DMS153 (cell line): Measurements from ENCODE around the gene TTC38.

Source experiments
- DNase-seq: peaks from one replicate; lab custom pipeline; 2025; lab: John Stamatoyannopoulos, UW

The TTC38 gene

DNA sequence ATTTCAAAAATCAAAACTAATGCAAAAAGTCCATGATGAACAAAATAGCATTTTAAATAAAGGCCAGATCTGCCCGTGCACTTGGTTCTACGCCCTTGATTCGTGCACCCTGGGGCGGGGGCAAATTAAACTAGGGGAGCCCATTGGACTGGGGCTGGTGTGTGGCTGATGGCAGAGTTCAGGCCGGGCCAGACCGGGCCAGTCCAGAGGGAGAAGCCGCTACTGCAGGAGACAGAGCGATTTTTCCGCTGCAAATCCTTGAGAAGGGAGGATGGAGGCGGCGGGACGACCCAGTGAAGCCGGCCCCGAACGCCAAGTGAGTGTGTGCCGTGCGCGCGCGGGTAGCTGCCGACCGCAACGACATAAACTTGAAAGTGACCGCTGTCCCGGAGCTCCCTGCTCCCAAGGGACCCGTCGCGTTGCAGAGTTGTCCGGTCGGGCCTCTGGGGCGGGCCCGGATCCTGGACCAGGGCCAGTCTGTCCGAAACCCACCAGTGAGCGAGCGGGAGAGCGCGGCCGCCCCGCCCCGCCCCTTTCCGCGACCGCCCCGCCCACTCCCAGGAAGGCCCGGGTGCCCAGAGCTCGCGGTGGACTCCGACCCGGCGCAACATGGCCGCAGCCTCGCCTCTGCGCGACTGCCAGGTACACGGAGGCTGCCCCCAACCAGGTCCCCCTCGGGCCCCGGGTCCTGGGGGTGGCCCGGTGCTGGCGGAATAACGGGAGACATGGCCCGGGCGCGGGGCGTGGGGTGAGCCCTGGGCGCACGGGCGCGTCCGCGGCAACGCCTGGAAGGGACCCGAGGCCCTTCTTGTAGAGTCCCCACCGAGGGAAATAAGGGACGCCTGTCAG lies at the start of gene TTC38:
Gene TTC38, plus strand, starts transcription at position 578 of the 849 bp plus-strand sequence. Its CDS starts 32 bp downstream, at position 610.
- DNase-seq = peak; percentile 27

DNA sequence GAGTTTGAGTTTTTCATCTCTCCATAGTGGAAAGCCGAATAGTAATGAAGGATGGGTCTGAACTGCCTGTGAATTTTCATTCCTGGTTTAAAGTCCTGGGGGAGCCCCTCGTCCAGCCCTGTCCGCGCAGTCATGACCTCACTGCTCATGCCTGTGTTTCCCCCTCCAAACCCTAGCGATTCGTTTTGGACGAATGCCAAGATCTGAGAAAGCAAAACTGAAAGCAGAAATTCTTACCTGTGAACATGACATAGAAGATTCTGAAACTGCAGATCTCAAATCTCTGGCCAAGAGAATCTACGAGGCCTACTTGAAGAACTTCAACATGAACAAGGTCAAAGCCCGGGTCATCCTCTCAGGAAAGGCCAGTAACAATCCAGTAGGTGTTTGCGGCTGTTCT lies 48.2 kb upstream of the TTC38 start:
- DNase-seq = no peak

GRCh38 chr22:46220921-46221320 lies 46.9 kb upstream of the TTC38 start:
- no peak for DNase-seq

GRCh38 chr22:46224044-46224897 lies 43.5 kb upstream of the TTC38 start:
- DNase-seq = no peak

DNA sequence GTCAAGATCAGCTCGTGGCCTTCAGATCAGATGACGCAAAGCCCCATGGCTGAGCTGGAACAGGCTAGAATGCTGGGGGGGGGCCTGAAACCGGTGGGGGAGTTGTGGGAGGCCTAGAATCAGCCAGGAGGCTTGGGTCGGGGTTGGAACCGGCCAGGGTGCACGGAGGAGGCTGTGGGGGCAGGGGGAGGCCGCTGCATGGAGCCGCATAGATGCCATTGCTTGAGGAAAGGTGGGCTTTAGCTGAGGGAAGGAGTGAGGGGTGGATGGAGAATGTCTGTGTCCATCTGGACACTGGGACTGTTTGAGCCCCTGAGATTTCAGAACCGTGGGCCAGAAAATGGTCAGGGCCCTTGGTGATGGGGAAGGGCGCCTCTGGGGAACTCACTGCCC lies 42.9 kb upstream of the TTC38 start:
- no peak for DNase-seq

DNA sequence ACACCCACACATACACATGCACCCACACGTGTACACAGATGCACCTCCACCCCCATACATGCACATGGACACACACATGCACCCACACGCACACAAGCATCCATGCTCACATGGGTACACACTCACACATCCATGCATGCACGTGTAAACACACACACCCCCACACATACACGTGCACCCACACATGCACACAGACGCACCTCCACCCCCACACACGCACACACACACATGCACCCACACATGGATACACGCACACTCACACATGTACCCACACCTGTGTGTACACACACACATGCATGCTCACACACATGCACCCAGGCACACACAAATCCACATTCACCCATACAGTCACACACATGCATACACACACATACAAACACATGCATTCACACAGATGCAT lies 42.2 kb upstream of the TTC38 start:
- DNase-seq = no peak

- no peak for DNase-seq
Measured at GRCh38 chr22:46226577-46226976, 41.2 kb upstream of the TTC38 start.

DNA sequence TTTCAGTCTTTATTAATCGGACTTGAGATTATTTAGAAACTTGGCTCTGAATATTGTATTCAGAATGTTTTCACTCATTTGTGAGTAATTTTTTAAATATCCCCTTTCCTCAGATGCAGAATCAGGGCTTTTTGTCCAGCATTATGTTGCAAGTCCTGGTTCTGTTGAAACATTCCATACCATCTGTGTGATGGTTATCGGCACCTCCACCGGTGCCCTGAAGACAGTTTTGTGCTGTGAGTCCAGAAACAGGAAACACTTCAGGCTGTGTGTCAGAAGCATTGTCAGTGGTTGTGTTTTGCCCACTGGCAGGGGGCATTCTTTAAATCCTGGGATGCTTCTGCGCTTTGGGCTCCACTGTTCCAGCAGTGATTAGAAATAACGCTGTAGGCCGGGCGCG lies 38.1 kb upstream of the TTC38 start:
- no peak for DNase-seq

DNA sequence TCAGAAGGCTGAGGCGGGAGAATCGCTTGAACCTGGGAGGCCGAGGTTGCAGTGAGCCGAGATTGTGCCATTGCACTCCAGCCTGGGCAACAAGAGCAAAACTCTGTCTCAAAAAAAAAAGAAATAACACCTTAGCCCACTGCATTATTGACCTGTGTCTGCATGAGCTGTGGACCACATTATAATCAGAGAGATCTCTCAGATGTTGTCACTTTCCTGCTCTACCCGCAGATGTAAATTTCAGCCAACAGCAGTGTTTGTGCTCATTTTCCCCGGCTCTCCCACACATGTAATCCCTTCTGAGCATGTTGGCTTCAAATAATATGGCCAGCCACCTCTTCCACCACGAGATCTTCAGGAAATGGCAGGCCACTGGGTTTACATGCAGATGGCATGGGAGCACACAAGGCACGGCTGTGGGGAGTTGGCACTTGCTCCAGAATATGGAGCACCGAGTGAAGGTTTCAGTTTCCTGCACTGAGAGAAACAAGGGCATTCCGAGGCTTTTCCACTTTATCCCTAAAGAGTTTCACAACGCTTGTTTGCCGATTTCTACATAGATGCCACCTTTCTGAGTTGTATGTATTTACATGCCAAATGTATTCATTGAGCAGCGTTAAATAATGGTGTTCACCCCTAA lies 37.4 kb upstream of the TTC38 start:
- no peak for DNase-seq

DNA sequence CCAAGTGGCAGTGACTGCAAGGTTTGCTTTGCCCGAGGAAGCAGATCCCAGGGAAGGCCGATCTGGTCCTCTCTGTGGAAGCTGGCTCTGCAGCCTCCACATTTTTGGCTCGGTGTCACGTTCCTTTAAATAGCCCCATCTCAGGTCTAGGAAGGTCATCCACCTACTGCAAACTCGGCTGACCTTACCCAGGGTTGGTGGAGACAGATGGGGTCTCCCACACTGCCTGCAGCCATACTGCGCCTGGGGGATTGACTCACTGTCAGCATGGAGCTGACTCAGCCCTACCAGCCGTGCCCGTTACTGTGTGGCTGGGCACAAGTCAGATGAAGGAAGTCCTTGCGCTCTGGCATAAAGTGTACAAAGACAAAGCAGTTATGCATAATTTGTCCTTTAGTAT lies 34.6 kb upstream of the TTC38 start:
- peak; percentile 45 for DNase-seq

DNA sequence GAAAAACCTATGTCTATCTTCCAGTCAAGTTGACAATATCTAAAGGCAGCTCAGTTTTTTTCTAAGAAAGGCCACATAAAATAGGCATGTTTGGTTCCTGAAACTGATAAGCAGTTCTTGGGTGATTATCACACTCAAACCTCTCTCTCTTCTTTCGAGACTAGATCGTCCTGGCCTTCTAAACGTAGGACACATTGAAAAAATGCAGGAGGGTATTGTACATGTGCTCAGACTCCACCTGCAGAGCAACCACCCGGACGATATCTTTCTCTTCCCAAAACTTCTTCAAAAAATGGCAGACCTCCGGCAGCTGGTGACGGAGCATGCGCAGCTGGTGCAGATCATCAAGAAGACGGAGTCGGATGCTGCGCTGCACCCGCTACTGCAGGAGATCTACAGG lies 32.8 kb upstream of the TTC38 start:
- no peak for DNase-seq

DNA sequence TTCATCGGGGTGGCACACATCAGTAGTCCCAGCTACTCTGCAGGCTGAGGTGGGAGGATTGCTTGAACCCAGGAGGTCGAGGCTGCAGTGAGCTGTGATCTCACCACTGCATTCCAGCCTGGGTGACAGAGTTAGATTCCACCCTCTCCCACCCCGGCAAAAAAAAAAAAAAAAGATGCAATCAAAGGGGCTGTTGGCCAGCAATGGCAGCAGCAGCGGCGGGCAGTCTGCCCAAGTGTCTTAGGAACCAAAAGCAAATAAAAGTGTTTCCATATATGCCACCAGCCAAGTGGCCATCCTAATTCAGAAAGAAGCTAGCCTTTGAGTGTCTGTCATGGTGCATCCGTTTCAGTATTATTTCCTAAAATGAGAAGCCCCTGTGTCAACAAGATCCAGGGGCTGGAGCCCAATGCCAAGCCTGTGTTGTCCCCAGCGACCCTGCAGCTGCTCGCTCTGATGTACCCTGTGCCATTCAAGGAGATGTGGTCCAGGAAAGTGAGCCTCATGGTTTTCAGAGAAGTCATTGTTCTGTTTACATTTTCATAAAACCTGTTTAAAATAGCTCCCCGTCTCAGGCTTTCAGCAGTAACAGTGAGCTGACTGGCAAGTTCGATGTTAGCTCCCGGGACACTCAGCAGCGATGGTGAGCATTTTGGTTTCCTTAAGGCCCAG lies 30.2 kb upstream of the TTC38 start:
- no peak for DNase-seq

DNA sequence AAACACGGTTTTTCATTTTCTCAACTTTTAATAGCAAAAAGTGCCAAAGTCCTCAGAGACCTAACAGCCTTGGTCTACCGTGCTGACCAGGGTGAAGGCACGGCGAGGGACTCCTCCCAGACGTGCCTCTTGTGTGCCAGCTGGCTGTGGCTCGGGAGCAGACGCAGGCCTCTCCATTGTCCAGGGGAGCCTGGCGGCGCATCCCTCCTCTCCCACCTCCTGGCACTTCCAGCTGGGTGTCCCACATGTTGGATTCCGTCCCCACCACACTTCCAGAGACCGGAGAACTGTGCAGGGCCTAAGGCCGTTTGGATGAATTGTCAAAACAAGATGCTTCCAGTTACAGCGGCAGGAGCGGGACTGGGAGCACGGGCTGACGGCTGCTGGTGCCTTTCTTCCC lies 29.3 kb upstream of the TTC38 start:
- DNase-seq = no peak

- DNase-seq = no peak
Measured at GRCh38 chr22:46239261-46240048, 28.4 kb upstream of the TTC38 start.

- DNase-seq = no peak
Measured at GRCh38 chr22:46240073-46240472, 27.7 kb upstream of the TTC38 start.

DNA sequence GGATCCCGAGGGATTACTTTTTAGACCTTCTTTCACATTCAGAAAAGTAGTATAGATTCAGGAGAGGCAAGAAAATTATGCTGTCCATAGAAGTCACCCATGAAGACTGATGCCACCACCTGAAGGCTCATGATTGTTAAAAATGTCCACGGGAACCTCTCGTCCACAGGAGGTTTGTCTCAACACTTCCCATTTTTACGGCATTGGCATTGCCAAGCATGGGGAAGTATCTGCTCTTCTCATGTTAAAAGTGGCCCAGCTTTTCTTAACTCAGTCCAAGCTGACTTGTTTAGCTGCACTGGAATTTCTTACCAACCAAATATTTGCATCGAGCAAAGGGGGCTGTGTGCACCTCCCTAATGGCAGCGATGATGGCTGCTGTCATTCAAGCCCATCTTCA lies 27.3 kb upstream of the TTC38 start:
- DNase-seq = no peak

- no peak for DNase-seq
Measured at GRCh38 chr22:46240907-46241306, 26.9 kb upstream of the TTC38 start.

DNA sequence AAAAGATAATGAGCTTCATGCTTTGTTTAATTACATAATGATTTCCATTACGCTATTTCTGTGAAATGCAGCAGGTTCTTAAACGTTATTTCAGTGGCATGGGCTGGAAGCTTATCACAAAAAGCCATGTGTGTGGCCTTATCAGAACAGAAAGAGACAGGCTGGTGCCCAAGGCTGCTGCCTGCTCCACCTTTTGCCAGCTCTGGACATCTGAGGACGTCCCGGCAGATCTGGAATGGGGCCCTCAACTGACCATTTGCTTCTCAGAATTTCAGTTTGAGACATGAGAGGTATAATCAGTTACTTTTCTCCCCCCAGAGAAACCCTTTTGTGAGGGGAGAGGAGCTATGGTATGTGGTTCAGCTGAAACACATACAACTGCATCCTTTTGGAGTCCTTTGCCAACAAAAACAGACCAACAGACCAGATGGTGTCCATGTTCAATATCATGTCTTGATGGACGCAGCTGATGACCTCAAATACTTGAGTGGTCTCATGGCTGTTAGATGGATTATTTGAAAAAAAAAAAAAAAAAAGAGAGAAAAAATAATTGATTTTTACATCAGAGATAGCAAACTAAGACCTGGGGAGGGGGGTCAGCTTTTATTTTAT lies 26.3 kb upstream of the TTC38 start:
- no peak for DNase-seq

GRCh38 chr22:46242076-46242475 lies 25.7 kb upstream of the TTC38 start:
- DNase-seq = no peak

DNA sequence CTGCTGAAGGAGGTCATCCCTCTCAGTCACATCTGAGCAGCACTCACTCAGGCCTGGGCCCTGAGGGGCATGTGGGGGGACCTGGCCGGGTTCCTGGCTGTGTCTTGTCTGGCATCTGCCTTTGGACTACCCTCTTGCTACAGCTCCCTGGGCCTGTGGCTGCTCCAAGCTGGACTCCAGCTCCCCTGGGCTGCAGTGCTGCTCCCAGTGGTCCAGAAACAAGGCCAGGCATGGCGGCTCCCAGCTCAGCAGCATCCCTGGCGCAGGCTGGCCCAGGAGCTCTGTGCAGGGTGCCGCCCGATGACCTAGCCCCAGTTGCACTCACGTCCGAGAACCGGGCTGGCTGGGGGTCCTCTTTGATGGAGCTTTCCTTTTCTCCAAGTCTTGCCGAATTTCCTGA lies 23.0 kb upstream of the TTC38 start:
- no peak for DNase-seq

DNA sequence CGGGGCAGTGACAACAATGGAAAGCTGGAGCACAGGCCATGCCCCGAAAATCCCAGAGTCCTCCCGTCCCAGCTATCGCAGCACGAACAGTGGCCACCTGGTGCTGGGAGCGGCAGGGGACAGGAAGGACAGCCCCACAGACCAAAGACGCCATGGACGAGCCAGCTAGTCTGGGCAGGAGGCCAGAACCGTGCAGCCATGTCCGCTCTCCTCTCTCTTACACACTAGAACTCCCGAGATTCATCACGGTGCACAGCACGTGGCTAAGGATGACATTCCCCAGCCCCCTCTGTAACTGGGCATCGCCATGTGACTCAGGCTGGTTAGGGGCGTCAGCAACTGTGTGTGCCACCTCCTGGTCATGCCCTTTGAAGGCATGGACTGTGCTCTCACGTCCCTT lies 22.3 kb upstream of the TTC38 start:
- DNase-seq = peak; percentile 56
